HG02610 (cell line): ENCODE measurements around the gene NEGR1.
A peak's percentile ranks its signal among the peaks of the same experiment; 100 is the strongest.

Source experiments
- ATAC-seq: cut with Tn5 transposase; IDR thresholded peaks from one replicate; pipeline ENCODE4 v1.9.1; 2021; ENCODE audit warnings: mild to moderate bottlenecking, moderate library complexity; ENCODE audit not compliant: unreplicated experiment

NEGR1 gene

DNA sequence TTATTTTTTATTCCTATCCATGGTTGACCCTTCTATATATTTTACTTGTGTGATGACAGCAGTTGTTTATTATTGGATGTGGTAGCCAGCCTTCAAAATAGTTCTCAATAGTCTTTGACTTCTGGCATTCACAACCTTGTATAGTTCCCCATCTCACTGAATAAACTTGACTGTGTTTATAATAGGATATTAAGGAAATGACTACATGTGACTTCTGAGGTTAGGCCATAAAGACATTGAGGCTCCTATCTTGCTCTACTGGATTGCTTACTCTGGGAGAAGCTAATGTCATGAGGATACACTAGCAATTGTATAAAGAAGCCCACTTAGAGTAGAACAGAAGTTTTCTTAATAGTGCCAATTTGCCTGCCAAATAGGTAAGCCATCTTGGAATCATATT is 231.8 kb downstream of the NEGR1 start:
- ATAC-seq: no peak

GRCh38 chr1:72037745-72038343 is 244.5 kb downstream of the NEGR1 start:
- ATAC-seq: peak; percentile 58

DNA sequence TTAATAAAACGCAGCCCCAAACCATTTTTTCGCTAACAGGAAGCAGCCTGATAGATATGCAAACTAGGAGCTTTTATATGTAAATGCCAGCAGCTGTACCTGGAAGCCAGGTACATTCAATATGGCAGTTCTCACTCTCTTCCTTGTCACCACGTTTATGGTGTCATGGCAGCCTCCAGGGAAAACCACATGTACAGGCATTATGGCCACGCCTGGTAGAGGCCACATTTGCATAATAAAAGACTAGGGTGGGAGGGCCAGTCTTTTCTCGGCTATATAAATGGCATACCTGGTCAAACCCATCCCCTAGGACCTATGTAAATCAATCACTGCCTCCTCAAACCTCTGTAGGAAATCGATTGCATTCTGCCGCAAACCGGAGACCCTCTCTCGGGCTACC is 247.5 kb downstream of the NEGR1 start:
- ATAC-seq: no peak

GRCh38 chr1:72023063-72023930 is 259.0 kb downstream of the NEGR1 start:
- no peak for ATAC-seq

DNA sequence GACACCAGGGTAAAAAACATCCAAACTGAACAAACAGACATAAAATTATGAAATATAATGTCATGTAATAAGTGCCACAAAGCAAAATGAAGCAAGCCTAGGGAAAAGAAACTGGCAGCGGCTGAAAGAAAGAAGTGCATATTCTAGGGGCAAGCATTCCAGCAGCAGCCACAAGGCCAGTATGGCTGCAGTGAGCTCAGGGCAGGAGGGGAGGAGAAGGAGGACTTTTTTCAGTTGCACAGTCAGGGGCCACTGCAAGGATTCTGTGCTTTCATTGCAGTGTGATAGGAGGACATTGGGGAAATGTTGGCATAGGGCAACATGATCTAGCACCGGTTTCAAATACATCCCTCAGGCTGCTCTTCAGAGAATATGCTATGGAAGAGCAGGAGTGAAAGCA is 263.8 kb downstream of the NEGR1 start:
- no peak for ATAC-seq

- no peak for ATAC-seq
Observed at GRCh38 chr1:72015006-72015405, 267.3 kb downstream of the NEGR1 start.

DNA sequence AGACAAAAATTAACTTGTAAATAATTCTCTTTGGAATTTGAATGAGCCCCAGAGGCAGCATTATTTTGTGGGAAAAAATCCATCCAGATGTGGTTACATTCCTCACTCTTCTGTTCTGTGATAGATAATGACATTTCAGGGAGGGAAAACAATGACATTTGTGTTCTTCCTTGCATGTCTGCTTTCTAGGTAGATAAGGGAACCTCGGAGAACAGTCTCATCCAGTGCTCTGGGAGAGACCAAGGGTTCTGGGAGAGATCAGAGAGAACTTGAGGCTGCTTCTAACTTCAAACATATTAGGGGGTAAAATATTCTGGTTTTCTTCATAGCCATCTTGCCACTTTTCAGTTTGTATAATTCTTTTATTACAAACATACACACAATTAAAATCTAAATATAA is 269.2 kb downstream of the NEGR1 start:
- ATAC-seq: no peak

DNA sequence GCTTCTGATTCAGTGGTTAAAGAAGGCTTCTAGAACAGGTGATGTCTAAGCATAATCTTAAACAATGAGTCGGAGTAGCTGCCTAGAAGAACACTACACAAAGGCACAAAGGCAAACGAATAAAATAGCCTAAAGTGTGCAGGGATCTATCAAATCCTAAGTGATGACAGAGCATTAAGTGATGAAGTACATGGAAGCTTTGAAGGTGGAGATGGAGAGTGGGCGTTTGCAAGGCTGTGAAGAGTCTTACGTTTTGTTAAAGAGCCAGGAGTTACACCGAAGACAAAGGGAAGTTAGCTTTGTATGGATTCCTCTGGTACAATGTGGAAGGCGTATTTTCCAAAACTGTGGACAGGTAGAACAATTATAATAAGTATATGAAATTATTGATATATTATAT is 270.6 kb downstream of the NEGR1 start:
- no peak for ATAC-seq

DNA sequence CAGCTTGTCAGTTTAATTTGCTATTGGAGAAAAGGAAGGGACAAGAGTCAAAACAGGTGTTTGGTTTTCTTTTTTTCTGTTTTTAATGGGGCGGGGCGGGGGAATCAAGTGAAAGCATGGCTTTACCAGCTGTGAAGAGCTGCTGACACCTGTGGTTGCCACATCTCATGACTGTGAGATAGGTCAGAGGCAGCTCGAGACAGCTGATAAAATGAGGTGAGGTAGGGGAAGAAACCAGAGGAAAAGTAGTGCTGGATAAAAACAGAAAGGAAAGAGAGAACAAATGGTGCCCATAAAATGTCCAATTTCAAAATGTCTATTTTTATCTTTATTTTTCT is 272.3 kb downstream of the NEGR1 start:
- no peak for ATAC-seq

- ATAC-seq: no peak
Observed at GRCh38 chr1:72009173-72010093, 272.9 kb downstream of the NEGR1 start.

DNA sequence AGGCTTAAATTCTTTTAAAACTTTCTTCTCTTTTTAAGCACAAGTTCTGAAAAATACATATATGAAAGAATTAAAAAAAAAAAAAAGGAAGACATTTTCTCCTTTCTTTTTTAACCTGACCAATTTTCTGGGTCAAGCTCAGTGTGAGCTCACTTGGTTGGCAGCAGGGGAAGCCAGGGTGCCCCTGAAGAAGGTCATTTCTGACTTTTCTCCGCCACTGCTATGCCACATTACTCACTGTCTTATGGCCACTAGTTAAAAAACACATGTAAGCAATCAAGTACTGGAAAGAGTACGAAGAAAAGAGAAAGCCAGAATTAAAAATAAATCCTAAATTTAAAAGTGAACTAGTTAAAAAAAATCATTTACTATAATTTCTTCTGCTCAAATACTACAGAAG is 275.0 kb downstream of the NEGR1 start:
- ATAC-seq: no peak

DNA sequence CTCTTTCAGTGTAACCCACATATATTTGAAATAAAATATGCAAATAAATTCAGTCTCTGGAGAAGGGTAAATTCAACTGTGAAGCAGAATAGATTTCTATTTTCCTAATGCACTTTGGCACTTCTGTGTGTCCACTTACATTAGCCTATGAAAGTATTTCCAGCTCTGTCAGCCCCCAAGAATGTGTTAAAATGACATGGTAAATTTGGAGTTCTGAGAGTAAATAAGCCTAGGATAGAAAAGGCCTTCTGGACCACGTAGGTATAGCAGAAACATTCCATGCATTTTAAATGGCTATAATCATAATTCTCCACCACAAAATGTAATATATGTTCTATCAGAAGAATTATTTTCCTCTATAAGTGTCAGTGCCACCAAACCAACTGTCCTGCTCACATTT is 276.2 kb downstream of the NEGR1 start:
- no peak for ATAC-seq

DNA sequence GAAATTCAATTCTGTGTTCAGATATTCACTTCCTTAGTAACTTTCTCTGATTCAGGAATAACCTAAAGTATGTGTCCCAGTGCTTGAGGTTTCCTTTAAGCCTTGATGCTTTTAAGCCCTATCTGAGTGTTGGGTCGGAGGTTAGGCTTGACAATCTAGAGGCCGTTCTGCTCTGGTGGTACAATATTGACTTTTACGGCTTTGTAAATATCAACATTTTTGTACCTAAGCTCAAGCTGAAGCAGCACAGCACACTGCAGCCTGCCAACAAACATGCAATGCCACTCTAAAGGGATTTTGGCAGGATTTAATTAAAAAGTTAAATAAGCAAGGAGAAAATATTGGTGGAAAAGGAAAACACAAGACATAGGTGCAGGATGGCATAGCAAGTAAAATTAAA is 279.2 kb downstream of the NEGR1 start:
- ATAC-seq: no peak

- ATAC-seq: no peak
Observed at GRCh38 chr1:72000809-72001208, 281.5 kb downstream of the NEGR1 start.

- ATAC-seq: no peak
Observed at GRCh38 chr1:71994646-71995045, 287.7 kb downstream of the NEGR1 start.

GRCh38 chr1:71987181-71987580 is 295.2 kb downstream of the NEGR1 start:
- ATAC-seq: no peak

DNA sequence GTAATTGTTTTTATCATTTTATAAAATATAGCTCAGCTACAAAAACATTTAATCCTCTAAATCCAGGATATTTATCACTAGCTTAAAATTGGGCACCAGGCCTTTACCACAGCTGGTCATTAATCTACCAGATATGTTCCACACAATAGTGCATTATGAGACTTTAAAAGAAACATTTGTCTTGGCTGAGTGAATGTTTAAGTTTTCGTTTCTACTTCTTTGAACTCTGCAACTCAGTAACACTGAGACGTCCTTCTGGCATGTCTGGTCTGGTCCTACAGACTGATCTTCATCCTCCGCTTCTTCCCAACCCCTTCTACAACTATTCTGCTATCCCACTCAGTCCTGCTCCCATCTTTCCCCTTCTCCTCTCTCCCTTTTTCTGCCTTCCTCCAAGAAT is 296.2 kb downstream of the NEGR1 start:
- ATAC-seq: no peak

DNA sequence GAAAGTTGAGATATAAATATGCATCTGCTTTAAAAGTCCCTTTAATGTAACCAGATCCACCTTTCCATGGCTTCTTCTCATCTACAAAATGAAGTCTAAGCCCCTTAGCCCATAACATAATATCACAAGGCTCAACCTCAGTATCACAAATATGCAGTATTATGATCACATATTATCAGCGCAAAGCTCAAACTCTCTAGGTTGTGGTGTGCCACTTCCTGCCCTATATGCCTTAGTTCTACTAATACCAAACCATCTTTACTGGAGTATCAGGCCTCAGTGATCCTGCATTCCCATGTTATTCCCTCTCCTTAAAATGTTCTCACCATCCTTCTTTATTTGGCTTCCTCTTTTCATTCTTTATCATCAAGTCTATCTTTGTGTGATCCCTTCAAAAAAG is 301.8 kb downstream of the NEGR1 start:
- no peak for ATAC-seq

GRCh38 chr1:71979882-71980281 is 302.5 kb downstream of the NEGR1 start:
- ATAC-seq: no peak

DNA sequence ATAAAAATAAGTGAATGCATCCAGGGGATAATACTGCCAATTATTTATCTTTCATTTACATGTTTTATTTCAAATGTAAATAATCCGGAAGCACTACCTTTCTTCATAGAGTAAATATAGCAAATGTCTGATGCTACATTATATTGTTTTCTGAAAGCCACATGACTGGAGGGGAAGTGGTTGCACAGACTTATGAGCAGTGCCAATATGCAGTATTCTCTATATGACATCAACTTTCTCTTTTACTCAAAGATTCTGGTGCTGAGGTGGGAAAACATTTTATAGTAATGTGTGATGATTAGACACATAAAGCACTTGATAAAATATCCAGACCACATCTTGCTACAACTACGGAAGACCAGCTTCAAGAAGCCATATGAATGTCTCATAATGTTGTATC is 314.7 kb downstream of the NEGR1 start:
- peak; percentile 87 for ATAC-seq

GRCh38 chr1:71964188-71964587 is 318.2 kb downstream of the NEGR1 start:
- ATAC-seq: no peak
